ENCODE measurements around the gene CEP295NL.
A peak's percentile ranks its signal among the peaks of the same experiment; 100 is the strongest.

Gene CEP295NL

DNA sequence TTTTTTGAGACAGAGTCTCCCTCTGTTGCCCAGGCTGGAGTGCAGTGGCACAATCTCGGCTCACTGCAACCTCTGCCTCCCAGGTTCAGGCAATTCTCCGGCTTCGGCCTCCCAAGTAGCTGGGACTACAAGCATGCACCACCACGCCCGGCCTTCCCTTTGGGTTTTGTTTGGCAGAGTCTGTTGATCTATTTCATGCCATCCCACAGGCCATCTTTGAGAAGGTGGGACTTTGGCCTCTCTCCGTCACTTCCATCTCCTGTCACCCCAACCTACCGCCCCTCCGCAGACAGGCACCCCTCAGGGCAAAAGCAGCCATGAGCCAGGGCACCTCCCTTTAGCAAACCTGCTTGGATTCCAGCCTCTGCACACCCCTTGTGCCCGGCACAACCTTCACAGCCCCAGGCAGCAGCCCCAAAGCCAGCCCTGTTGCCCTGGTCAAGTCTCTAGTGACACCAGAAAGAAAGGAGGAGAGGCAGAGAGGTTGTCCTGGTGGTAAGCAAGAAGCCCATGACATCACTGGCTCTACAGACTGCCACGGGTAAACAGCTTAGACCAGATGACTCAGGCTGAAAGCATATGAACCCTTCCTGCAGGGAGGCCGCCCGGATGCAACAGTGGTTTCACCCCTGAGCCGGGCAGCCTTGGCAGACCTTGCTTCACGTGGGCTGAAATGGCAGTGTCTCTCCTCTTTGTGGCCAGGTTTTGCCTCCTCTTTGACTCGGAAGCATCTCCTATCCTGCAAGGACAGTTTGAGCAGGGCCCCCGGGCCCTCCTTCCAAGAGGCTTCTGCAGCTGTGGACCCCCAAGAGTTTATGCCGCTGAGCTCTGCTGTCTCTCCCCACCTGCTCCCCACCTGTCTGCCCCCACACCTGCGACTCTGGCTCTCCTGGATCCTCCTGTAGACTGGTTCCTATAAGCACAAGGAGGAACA, 30.3 kb upstream of the CEP295NL start:
- DNase-seq (ENCODE audit: low read depth, low spot score): no peak
- H3K4me3 ChIP-seq (ENCODE audit: low read length): no peak overlapping the region

DNA sequence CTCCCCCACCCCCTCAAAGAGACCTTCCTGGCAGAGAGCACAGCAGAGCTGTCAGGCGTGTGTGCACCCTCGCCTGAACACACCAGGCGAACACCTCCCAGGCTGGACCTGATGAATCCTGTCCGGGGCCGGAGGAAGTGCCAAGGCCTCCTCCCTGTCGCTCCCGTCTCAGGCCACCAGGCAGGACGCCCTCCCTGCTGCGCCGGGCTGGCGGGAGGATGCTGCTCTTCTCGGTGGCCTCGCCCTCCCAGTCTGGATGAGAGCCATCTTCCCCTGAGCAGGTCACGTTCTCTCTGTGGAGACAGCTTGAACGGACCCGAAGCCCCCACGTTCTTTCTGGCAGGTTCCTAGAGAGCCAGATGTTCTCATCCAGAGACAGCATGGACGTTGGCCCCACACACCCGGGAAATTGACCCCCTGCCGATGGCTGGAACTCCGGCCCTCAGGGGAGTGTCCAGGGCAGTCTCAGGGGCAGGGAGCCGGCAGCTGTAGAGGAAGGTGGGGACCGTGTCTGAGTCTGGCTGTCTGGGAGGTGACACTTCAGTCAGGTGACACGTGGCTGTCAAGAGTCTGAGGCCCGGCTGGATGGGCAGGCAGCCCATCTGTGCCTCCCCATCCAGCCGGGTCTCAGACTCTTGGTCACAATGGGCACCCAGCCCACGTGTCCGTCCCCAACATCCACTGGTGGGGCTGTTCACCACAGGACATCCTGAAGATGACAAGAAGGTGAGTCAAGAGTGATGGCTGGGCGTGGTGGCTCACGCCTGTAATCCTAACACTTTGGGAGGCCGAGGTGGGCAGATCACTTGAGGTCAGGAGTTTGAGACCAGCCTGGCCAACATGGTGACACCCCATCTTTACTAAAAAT, 27.1 kb upstream of the CEP295NL start:
- DNase-seq (ENCODE audit: low read depth, low spot score): no peak
- no peak overlapping the region for H3K4me3 ChIP-seq (ENCODE audit: low read length)

DNA sequence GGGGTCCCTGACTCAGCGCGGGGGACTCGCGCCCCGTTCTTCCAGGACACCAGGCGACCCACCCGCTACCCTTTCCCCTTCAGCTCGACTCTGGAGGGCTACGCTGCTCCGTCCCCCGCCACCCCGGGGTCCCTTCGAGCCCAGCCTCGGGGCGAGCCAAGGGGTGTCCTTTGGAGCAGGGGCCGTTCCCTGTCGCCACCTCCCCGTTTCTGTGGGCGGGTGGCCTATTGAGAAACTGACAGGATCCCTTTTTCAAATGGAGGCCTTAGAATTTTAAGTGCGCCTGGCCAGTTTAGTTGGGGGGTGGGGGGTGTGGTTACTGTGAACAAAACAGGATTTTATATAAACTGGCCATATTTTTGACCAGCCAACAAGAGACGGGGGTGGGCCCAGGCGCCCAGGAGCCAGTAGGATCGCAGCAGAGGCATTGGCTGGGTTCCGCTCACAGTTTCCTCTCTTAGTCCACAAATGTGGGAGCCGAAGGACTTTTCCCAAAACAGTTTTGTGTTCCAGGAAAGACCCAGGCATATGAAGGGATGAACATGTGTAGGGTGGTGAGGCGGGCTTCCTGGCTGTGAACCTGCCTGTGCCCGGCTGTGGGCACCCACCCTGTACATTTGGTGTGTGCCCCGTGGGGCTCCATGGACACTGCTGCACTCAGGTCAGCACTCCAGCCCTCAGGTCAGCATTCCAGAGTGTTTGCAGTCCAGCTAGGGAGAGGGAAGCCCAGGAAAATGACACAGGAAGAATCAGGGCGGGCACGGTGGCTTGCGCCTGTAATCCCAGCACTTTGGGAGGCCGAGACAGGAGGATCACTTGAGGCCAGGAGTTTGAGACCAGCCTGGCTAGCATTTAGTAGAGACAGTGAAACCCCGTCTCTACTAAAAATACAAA, 22.9 kb upstream of the CEP295NL start:
- H3K4me3 ChIP-seq (ENCODE audit: low read length): peak overlapping the region; percentile 63
- DNase-seq (ENCODE audit: low read depth, low spot score): no peak

DNA sequence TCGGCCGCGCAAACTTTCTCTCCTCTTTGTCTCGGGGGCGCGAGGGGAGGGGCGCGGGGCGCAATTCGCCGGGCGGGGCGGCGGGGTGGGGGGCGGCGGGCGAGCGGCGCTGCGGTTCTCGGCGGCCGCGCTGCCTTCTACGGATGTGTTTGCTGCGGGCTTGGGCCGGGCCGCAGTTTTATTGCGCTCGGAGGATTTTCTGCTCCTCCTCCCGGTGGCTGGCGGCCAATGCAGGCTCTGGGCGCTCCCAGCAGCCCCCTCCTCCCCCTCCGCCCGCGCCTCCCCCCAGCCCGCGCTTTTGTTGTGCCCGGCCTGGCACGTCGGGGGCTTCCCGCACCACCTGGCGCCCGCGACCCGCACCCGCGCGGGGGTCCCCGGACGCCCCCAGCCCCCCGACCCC, 22.2 kb upstream of the CEP295NL start, which contains the start of gene TIMP2:
Gene TIMP2 (minus strand): TSS at position 154 of the 400 bp plus-strand sequence. CDS start 299 bp downstream, outside the sequence.
- peak within 1 kb of the TSS; percentile 63 for H3K4me3 ChIP-seq (ENCODE audit: low read length)
- DNase-seq (ENCODE audit: low read depth, low spot score): peak; percentile 81

DNA sequence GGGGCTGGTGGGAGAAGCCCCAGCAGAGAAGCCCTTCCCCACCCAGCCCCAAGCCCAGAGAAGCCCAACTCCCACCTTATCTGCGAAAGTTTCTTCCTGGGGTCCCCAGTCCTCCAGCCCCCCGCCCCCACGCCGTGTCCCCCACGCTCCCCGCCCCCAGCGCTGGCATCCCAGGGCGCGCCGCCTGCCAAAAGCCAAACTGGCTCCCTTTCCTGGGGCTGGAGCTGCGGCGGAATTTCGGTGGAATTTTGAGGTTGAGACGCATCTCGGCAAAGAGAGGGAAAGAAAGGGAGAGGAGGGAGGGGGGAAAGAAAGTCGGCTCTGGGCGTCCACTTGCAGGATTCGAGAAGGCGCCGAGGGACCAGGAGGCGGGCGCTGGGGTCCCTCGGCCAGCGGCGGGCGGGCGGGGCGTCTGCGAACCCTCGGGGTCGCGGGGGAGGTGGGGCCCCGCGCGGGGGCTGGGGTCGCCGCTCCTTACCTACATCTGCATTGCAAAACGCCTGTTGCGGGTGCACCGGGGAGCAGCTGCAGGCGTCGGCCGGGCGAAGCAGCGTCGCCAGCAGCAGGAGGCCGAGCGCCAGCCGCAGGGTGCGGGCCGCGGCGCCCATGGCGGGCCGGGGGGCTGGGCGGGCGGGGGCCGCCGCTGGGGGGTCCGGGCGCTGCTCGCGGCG, 21.6 kb upstream of the CEP295NL start:
- no peak for DNase-seq (ENCODE audit: low read depth, low spot score)
- peak overlapping the region; percentile 63 for H3K4me3 ChIP-seq (ENCODE audit: low read length)

DNA sequence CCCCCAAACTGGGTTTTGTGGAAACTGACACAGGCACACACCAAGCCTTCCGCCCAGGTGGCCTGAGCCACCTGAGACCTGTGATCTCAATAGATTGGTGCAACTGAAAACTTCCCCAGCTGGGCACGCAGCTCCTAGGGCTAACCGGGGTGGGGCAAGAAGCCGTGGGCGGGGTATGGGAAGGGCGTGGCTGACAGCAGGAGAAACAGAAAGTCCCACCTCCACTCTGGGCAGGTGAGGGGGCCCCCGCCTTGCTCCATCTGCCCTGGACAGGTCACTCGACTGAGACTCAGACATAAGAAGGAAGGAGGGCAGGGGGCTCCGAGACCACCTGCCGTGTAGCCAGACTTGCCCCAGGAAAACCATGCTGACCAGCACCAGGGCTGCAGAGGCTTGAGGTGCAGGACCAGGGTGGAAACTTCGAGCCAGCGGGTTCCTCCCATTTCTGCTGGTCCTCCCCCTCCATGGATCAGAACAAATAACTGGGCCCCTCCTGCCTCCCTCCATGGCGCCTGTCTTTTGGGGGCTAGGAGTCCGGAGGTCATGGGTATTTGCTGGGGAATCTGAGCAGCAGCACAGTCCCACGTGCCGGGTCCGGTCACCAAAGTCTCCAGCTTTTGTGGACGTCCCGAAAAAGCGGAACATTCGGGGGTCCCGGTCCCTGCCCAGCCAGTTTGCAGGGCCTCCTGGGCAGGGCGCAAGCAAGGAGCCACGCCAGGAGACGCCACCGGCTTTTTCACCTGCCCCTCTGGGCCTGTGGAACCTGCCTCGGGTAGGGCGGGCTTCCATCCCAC, 20.9 kb upstream of the CEP295NL start:
- H3K4me3 ChIP-seq (ENCODE audit: low read length): peak overlapping the region; percentile 63
- DNase-seq (ENCODE audit: low read depth, low spot score): peak; percentile 87

DNA sequence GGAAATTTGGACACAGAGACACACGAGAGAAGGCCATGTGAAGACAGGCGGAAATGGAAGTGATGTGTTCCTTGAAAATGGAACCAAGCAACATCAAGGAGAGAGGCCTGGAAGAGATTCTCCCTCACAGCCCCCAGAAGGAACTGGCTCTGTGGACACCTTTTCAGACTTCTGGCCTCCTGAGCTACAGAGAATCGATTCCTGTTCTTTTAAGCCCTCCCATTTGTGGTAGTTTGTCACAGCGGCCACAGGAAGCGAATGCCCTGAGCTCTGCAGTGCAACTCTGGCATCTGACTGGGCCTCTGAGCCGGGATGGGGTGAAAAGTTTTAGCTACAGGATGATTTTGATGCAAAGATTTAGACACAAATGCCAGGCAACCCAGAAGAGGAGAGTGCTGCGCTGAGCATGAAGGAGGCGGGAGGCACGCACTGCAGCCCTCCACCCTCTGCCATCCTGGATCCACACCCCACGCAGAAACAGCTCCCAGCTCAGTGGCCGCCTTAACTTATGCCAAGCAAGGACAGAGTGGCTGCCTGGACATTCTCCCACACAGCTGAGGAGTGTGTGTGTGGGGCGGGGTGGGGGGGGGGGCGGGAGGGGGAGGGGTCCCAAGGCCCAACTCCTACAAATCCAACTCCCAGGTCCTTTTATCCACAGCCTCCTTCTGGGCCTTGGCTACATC, 20.0 kb upstream of the CEP295NL start:
- DNase-seq (ENCODE audit: low read depth, low spot score): no peak
- H3K4me3 ChIP-seq (ENCODE audit: low read length): peak overlapping the region; percentile 63

DNA sequence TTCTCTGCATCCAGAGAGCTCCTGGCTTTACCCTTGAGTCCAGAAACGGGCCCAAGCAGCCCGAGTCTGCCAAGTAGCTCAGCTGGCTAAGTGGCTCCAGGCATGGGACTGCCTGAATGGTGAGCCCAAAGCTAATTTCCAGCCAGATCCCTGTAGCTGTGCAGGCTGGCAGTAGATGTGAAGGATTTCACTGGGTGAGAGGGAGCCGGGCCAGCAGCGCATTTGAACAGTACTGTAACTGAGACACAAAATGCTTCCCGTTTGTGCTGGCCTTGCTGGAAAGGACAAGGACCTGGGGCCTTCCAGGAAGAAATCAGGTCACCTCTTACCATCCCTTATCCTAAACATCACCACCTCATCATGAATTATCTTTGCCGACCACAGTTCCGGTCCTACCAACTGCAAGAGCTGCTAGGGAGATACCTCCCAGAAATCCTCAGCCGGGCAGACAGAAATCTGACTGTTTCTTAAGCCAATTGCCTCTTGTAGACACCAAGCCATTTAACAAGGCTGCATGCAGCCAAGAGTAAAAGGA, 18.5 kb upstream of the CEP295NL start:
- DNase-seq (ENCODE audit: low read depth, low spot score): no peak
- no peak overlapping the region for H3K4me3 ChIP-seq (ENCODE audit: low read length)

DNA sequence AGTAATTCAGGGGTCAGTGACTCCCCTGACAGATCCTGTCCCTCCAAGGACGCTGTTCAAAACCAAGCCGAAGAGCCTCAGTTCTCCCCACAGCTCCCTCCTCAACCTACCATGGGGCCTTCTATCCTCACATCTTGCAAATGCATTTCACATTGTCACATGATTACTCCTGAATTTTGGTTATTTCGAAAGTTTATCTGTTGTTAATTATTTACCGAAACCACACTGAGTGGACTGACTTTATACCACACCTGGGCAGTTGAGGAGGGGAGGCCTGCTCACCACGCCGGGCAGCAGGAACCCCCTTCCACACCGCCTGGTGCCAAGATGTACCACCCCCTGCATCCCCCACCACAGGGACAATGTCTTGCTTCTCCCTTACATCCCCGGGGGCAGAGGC, 17.5 kb upstream of the CEP295NL start:
- H3K4me3 ChIP-seq (ENCODE audit: low read length): no peak overlapping the region
- DNase-seq (ENCODE audit: low read depth, low spot score): no peak

DNA sequence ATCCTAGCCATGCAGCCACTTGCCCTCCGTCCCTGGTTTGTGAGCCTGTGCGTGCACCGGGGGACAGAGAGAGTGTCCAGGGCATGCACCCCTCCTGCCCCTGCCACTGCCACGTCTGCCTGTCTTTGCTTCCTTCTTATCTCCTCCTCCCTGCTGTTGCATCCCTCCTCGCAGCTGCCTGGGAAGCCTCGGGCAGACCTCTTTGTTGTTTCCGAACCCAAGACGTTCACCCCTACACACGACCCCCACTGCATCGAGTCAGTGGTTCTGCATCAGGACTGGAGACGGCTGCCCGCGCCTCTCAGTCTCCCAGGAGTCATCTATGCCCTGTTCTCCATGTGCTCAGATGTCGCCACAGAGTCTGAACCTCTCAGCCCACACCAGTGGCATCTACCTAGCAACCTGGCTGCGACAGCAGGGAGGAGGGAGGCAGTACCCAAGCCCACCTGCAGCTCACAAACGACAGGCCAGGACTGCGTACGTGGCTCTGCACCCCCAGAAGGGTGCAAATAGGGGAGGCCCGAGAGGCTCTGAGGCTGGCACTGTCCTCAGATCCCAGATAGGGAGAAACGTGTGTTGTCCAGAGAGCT, 17.0 kb upstream of the CEP295NL start:
- DNase-seq (ENCODE audit: low read depth, low spot score): no peak
- H3K4me3 ChIP-seq (ENCODE audit: low read length): no peak overlapping the region

DNA sequence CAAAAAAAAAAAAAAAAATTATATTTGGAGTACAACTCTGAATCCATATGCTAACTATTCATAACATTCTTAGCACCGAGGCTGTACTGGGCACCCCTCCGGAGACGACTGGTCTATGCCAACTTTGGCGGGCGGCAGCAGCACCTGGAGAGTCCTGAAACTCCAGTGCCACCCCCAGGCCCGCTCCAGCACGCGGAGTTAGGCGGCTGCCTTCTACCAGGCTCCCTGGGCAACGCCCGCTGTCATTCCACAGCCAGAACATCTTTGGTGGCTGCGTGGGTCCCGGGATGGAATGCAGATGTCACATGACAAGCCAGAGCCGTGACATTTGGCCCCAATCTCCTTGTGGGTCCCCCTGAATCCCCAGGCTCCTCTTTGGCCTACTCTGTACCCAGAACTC, 16.0 kb upstream of the CEP295NL start:
- no peak overlapping the region for H3K4me3 ChIP-seq (ENCODE audit: low read length)
- no peak for DNase-seq (ENCODE audit: low read depth, low spot score)

DNA sequence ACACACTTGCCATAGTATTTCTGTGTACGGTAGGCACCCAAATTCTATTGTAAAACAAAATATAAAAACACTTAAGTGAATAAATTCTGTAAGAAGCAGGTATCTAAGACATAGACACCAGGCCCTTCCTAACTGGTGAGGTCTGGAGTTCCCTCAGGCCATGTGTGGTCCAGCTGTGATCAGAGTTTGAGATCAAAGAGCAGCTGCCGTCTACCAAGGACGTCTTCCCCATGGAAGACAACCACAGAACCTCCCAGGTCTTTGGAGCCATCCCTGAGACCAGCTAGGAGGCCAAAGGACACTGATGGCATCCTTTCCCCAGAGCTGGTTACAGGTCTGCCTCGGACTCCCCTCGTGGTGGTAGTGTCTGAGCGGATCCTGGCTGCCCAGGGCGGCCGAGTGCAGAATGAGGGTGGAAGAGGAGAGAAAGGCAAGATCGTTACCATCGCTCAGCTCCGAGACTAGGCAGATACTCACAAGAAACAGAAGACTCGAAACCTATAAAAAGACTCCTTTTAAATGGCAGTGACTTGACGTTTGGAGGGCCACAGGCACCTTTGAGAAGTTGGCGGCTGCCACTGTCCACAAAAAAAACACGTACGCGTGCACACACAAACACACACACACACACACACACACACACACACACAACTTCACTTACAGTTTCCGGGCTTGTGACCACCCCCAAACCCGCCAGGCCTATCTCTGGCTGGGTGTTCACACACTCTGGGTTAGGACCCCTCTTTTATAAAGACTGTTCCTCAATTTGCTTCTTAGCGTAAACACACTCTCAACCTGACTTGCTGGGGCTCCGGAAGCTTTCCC, 14.7 kb upstream of the CEP295NL start:
- no peak overlapping the region for H3K4me3 ChIP-seq (ENCODE audit: low read length)
- no peak for DNase-seq (ENCODE audit: low read depth, low spot score)

DNA sequence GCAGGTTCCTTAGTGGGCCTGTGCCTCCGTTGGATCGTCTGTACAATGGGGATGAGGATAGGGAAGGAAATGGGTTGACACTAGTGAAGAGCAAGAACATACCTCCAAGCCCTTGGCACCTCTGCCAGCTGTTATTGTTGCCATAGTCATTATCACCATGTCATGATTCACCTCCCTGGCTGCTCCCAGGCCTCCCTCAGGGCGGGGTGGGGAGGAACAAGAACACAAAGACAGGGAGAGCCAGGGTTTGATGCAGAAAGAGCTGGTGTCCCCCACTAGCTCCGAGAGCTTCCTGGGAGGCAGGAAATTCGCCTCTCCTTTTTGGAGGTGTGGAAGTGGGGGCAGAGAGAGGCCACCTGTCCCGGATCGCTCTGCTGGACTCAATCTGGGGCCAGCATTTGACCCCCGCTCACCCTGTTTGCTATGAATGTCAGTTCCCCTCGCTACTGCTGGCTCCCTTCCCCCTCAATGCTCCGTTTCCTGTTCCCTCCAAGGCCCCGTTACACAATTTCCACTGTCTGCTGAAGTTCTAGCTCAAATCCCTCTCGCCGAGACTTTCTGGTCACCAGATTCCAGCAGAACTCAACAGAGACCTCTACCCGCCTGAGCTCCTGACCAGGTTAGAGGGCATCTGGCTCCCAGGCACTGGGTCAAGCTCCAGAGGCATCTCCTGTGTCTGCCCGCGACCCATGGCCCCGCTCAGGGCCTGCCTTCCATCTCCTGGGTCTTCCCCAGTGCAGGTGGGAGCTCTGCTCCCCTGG, 13.1 kb upstream of the CEP295NL start:
- DNase-seq (ENCODE audit: low read depth, low spot score): peak; percentile 42
- H3K4me3 ChIP-seq (ENCODE audit: low read length): peak overlapping the region; percentile 53

DNA sequence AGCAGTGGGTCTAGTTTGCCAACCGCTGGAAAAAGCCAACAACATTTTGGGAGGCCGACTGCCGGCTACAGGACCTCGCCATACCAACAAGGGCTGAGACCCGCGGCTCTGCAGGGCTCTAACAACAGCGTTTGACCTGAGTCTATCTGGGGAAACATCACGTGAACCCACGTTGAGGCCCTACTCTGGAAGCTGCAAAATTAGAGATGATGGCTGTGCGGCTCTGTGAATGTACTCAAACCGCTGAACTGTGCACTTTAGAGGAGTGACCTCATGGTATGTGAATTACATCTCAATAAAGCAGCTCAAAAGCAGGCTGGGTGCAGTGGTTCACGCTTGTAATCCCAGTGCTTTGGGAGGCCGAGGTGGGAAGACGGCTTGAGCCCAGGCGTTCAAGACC, 10.1 kb upstream of the CEP295NL start:
- no peak for DNase-seq (ENCODE audit: low read depth, low spot score)
- H3K4me3 ChIP-seq (ENCODE audit: low read length): no peak overlapping the region

DNA sequence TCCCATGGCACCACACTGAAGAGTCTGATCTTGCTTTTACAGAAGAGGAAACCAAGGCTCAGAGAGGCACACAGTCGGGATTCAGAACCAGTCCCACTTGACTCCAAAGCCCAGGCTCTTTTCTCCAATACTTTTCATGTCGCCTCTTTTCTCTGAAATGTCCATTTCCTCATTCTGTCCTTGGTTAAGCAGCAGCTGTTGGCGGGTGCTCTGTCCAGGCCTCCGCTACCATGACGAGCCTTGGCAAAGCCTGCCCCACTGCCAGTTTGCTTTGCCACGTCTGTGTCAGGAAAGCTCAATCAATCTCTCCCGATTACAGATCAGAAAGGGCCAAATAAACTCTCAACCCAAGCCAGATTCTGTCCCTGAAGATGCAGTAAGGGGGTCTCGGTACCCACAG, 9.1 kb upstream of the CEP295NL start:
- DNase-seq (ENCODE audit: low read depth, low spot score): no peak

More for the DNA sequence above, 9.1 kb upstream of the CEP295NL start:
- H3K4me3 ChIP-seq (ENCODE audit: low read length): no peak overlapping the region
